ENCODE measurements around the gene NFIX.

The NFIX gene

DNA sequence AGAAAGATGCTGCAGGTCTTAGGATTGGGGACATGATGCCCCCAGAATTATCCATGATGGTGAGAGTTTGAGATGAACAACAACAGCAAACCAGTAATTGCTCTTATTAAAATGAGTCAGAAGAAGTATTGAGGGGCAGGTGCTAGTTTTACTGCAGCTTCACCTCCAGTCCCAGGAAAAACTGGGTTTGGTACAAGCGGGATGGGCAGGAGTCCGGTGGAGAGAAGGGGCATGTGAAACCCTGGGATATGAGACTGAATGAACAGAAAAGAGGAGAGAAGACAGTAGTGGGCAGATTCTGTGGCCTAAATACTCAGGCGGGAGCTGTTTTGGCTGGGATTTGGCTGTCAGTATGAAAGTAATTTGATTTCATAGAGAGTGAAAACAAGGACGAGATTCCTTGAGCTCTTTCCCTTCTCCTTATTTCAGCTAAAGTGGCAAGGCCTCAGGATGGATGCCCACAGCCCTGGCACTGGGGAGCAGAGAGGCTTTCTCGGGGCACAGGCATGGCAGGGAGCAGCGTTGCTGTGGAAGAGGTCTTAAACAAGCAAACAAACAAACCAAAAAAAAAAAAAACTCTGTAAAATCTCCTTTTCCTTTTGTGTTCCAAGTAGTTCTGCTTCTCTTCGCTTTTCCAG lies 30.7 kb downstream of the NFIX start:
- Mint-ChIP-seq H3K9me3 (ENCODE audit: low read depth) (no peaks in the 10 kb centered on the region), H3K4me3 (peak overlapping the region; percentile 55), H3K36me3 (peaks cover 17% of the 10 kb centered on the region), H3K27ac (no peak overlapping the region), H3K4me1 (ENCODE audit: low read depth) (peaks cover 26% of the 10 kb centered on the region), H3K27me3 (peaks cover 10% of the 10 kb centered on the region)

DNA sequence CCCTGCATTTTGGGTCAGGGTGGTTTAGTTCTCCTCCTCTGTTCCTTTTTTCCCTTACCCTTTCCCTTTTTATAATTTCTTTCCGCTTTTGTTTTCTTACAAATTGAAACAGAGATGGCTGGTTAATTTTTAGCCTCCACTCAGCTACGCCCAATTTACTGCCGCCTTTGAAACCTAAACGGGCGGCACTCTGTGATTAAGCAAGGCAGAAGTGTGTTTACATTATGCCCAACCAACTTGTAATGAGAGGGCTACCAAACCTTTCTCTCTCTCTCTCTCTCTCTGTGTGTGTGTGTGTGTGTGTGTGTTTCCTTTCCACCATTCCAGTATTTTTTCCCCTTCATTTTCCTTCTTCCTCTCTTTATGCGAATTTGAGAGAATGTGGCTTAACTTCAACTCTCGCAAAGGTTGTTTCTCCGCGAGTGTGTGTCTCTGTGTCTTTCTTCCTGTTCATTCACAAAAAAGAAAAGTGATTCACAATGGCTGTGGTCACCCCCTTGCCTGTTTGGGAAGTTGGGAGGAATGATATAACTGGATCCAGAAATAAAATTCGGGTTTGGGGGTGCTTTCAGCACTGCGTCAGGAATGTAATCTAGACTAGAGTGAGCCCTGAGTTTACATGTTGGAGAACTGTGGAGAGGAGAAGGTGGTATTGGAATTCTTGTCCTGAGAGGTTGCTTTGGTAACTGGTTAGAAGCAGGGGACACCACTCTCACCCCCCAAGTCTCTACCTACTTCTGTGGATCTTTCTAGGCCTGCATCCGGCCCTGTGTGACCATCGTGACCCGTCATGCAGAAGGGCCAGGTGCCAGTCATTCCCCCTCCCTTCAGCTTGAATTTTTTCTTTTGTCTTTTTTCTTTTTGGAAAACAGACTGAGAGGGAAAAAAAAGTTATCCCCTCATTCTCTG lies 31.4 kb downstream of the NFIX start:
- H3K27me3 Mint-ChIP-seq, result peaks cover 10% of the 10 kb centered on the region
- no peak overlapping the region for H3K27ac Mint-ChIP-seq
- peaks cover 26% of the 10 kb centered on the region for H3K4me1 Mint-ChIP-seq (ENCODE audit: low read depth)
- H3K36me3 Mint-ChIP-seq, result peaks cover 17% of the 10 kb centered on the region
- no peak overlapping the region for H3K4me3 Mint-ChIP-seq
- no peaks in the 10 kb centered on the region for H3K9me3 Mint-ChIP-seq (ENCODE audit: low read depth)

DNA sequence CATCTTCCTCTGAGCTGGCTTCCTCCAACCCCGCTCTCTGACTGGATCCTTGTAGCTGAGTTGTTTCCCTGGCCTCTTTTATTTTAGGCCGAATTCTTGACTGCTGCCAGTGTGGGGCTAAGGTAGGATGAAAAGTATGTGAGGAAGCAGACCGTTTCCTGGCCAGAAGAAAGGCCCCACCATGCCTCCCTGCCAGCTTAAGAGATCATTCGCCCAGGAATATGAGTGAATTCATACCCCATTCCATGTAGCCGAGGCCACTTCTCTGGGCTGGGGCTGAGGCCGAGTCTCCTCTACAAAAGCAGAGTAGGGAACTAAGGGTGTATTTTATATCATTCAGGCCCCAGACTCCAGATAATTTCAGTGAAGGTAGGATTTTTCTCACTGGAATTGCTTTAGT lies 32.3 kb downstream of the NFIX start:
- H3K36me3 Mint-ChIP-seq, result peaks cover 17% of the 10 kb centered on the region
- no peak overlapping the region for H3K4me3 Mint-ChIP-seq
- peaks cover 18% of the 10 kb centered on the region for H3K4me1 Mint-ChIP-seq (ENCODE audit: low read depth)
- H3K27me3 Mint-ChIP-seq, result peaks cover 10% of the 10 kb centered on the region
- H3K27ac Mint-ChIP-seq, result no peak overlapping the region
- no peaks in the 10 kb centered on the region for H3K9me3 Mint-ChIP-seq (ENCODE audit: low read depth)

DNA sequence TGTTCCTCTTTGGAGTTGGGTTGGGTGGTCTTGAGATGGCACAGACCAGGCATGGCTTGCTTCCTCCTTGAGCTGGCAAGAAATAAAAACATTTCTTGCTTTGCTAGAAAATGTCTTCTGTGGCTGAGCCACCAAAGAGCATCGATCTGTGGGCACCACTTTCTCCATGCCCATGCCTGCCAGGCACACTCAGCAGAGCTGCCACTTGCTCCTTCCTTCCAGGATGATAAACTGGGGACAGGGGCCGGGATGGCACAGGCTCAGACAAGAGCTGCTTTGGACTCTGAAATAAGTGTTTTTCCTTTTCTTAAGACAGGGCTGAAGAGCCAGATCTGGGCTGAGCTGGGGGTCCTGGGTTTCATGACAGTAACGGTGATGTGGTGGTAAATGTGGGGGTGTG lies 32.8 kb downstream of the NFIX start:
- no peak overlapping the region for H3K27ac Mint-ChIP-seq
- peaks cover 17% of the 10 kb centered on the region for H3K36me3 Mint-ChIP-seq
- peaks cover 15% of the 10 kb centered on the region for H3K4me1 Mint-ChIP-seq (ENCODE audit: low read depth)
- no peaks in the 10 kb centered on the region for H3K9me3 Mint-ChIP-seq (ENCODE audit: low read depth)
- peaks cover 10% of the 10 kb centered on the region for H3K27me3 Mint-ChIP-seq
- no peak overlapping the region for H3K4me3 Mint-ChIP-seq

DNA sequence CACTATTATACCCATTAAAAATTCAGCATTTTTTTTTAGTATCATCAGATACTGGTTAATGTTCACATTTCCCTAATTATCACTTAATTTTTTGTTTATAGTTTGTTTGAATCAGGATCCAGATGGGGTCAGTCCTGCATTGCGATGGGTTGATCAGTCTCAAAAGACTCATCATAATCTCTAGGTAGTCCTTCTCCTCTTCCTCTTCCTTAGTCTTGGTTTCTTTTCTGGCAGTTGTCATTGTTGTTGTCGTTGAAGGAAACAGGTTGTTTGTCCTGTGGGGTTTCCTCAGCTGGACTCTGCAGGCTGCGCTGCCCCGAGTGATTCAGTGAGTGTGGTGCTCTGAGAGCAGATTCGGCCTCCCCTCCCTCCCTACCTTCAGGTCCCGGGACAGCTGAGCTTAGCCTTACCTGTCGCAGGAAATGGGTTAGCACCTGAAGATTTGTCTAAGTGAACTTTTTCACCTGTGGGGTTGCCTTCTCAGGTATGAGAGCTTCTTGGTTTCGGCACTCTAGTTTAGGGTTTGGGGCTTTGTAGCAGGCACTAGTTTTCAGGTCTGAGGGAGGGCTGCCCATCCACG lies 34.1 kb downstream of the NFIX start:
- H3K4me3 Mint-ChIP-seq, result no peak overlapping the region
- peaks cover 7% of the 10 kb centered on the region for H3K4me1 Mint-ChIP-seq (ENCODE audit: low read depth)
- no peak overlapping the region for H3K27ac Mint-ChIP-seq
- H3K36me3 Mint-ChIP-seq, result peaks cover 16% of the 10 kb centered on the region
- H3K9me3 Mint-ChIP-seq (ENCODE audit: low read depth), result no peaks in the 10 kb centered on the region
- H3K27me3 Mint-ChIP-seq, result peaks cover 6% of the 10 kb centered on the region

DNA sequence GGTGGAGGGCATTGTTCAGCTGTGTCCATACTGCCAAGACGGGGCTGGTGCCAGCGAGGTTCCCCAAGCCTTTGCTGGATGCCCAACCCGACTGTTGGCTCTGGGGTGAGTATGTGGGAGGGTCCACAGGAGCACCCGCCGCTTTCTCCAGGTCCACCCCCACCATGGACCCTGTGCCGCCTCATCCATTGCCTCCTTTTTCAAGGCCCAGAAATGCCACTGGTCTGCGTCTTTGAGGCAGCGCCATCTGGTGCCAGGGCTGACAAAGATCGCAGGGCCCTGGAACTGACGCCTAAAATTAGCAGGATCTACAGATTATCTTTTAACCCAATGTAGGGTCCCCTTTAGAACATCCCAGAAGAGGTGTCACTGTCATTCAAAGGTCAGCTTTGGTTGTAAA lies 34.6 kb downstream of the NFIX start:
- Mint-ChIP-seq H3K4me1 (ENCODE audit: low read depth) (peaks cover 3% of the 10 kb centered on the region), H3K36me3 (peaks cover 13% of the 10 kb centered on the region), H3K9me3 (ENCODE audit: low read depth) (no peaks in the 10 kb centered on the region), H3K4me3 (no peak overlapping the region), H3K27ac (no peak overlapping the region), H3K27me3 (peaks cover 3% of the 10 kb centered on the region)

DNA sequence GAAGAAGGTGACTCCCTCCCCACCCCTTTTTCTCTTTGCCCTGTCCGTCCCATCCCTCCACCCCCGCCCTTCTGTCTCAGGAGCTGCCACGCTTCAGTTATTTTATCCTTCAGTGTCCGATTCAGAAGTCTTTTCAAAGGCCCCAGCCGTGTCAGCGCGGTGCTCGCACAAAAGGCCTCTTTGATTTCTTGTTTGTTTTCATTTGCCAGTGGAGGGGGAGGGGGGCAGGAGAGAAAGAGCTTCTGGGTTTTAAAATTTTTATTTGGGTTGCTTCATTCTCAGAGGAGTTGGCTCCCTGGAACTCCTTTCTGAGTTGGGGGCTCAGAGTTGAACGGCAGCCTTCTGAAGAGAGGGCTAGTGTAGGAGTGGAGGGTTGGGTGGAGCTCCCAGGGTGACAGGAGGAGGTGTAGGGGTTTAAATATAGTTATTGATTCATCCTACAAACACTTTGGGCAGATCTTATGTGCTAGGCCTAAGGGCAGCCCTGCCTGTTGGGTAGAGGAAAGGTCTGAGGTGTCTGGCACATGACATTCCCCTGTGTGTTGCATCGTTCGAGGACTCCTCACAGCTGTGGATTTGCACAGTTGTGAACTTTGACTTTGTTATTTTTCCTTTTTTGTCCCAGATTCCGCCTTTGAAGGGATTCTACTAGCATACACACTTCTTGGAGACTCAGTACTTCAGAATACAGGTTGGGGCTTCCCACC lies 36.8 kb downstream of the NFIX start:
- H3K27me3 Mint-ChIP-seq, result no peaks in the 10 kb centered on the region
- H3K27ac Mint-ChIP-seq, result no peak overlapping the region
- peaks cover 2% of the 10 kb centered on the region for H3K36me3 Mint-ChIP-seq
- no peak overlapping the region for H3K4me3 Mint-ChIP-seq
- H3K9me3 Mint-ChIP-seq (ENCODE audit: low read depth), result no peaks in the 10 kb centered on the region
- H3K4me1 Mint-ChIP-seq (ENCODE audit: low read depth), result no peaks in the 10 kb centered on the region

DNA sequence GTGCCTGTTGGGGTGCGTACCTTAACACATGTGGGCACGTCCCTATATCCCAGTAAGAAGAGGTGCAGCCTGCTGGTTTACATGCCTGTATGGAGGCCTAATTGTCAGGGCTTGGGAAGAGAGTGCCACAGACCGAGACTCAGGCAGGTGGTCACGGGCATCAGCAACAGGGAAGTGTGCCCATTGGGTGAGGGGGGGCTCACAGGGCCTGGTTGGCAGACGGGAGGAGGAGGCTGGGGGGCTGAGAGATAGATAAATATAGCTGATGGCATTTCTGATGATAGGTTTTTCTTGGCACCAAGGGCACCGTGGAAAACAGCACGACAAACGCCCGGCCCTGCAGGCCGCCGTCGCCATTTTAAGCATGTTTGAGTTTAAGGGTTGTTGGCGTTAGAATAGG lies 37.6 kb downstream of the NFIX start:
- no peaks in the 10 kb centered on the region for H3K9me3 Mint-ChIP-seq (ENCODE audit: low read depth)
- peaks cover 2% of the 10 kb centered on the region for H3K36me3 Mint-ChIP-seq
- no peaks in the 10 kb centered on the region for H3K27me3 Mint-ChIP-seq
- H3K4me1 Mint-ChIP-seq (ENCODE audit: low read depth), result no peaks in the 10 kb centered on the region
- H3K27ac Mint-ChIP-seq, result no peak overlapping the region
- H3K4me3 Mint-ChIP-seq, result no peak overlapping the region

DNA sequence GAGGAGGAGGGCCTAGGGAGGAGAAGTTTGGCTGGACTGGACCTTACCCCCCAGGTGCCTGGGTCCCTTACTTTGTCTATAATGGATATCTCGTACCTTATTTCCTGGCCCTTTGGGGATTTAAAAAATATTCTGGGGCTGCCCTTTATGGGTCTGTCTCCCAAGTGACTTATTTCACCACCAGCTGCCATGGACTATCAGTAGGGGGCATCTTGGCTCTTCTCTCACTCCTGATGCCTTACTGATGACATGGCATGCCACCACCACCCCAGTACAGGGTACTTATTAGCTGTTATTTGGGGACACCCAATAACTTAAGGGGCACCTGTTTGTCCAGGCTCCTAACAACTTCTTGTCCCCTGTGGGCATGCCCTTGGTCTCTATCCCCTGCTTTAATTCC lies 38.0 kb downstream of the NFIX start:
- H3K4me1 Mint-ChIP-seq (ENCODE audit: low read depth), result no peaks in the 10 kb centered on the region
- H3K9me3 Mint-ChIP-seq (ENCODE audit: low read depth), result no peaks in the 10 kb centered on the region
- no peaks in the 10 kb centered on the region for H3K27me3 Mint-ChIP-seq
- no peak overlapping the region for H3K27ac Mint-ChIP-seq
- peaks cover 2% of the 10 kb centered on the region for H3K36me3 Mint-ChIP-seq
- H3K4me3 Mint-ChIP-seq, result no peak overlapping the region

DNA sequence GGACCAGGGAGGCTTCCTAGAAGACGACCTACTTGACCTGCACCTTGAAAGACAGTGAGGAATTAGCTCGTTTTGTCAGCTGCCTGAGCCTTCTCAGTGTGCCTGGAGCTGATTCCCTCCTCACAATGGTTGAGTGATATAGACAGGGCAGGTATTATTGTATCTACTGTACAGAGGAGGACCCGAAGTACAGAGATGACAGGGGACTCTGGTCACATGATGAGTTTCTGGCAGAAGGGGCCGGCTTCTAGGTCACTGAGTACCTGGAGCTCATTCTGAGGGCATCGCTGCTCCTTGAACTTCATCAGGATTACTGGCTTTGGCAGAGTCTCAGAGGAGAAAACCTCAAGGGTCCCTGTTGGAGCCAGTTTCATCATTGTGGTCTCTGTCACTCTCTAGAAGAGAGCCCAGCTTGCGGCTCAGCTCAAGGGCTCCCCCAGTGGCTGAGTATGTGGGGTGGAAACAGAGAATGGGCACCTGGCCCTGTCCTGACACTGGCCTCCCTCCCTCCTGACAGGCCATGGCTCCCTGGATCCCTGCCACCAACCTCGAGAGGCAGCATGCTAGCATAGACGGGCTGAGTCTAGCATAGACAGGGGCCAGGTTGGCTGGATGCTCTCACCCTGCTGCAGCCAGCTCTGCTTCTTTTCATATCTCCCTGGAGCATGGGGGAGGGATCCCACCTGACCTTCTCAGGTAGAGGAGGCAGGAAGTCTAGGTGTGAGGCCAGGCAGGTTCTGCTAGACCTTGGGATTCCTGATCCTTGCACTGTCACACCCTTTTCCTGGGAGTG lies 38.7 kb downstream of the NFIX start:
- H3K36me3 Mint-ChIP-seq, result peaks cover 2% of the 10 kb centered on the region

DNA sequence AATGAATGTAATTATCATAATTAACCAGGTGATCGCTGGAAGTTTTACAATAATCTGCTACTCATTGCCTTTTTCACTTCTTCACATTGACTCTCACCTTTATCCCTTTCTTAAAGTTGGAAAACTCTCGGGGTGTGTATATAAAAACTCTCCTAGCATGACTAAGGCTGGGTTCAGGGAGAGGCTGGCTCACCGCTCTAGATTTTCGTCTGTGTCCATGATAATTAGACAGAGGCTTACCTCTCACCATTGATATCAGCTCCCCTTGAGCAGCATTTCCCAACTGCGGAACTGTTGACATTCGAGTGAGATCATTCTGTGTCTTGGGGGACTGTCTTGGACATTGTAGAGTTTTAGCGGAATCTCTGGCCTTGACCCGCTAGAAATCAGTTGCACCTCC lies 39.4 kb downstream of the NFIX start:
- H3K27ac Mint-ChIP-seq, result no peak overlapping the region
- H3K36me3 Mint-ChIP-seq, result peaks cover 2% of the 10 kb centered on the region
- H3K4me3 Mint-ChIP-seq, result no peak overlapping the region
- no peaks in the 10 kb centered on the region for H3K4me1 Mint-ChIP-seq (ENCODE audit: low read depth)
- no peaks in the 10 kb centered on the region for H3K27me3 Mint-ChIP-seq
- H3K9me3 Mint-ChIP-seq (ENCODE audit: low read depth), result no peaks in the 10 kb centered on the region

More for the DNA sequence above, 38.7 kb downstream of the NFIX start:
- Mint-ChIP-seq H3K4me3 (no peak overlapping the region), H3K27ac (no peak overlapping the region), H3K4me1 (ENCODE audit: low read depth) (no peaks in the 10 kb centered on the region), H3K9me3 (ENCODE audit: low read depth) (no peaks in the 10 kb centered on the region), H3K27me3 (no peaks in the 10 kb centered on the region)

DNA sequence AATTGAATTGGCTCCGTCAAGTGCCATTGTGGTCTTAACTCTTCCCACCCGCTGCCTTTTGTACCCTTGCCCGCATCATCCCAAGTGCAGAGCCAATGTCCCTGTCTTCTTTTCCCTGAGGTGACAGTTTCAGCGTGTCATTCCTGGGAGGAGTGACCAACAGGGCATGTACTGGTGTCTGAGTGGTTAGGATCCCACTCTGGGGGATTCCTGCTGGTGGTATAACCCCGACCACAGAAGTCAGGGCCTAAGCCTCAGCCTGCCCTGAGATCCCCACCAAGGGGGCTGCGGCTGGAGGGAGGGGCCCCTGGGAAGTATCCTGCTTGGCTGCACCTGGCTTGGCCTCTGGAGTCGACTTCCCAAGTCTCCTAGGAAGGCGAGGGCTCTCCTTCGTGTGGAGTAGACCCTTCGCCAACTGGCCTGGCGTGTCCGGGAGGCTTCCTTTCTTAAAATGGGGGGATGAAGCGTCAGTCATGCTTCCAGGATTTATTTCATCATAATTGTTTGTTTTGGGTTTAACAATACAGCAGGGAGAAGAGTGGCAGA lies 40.6 kb downstream of the NFIX start:
- H3K27me3 Mint-ChIP-seq, result no peaks in the 10 kb centered on the region

DNA sequence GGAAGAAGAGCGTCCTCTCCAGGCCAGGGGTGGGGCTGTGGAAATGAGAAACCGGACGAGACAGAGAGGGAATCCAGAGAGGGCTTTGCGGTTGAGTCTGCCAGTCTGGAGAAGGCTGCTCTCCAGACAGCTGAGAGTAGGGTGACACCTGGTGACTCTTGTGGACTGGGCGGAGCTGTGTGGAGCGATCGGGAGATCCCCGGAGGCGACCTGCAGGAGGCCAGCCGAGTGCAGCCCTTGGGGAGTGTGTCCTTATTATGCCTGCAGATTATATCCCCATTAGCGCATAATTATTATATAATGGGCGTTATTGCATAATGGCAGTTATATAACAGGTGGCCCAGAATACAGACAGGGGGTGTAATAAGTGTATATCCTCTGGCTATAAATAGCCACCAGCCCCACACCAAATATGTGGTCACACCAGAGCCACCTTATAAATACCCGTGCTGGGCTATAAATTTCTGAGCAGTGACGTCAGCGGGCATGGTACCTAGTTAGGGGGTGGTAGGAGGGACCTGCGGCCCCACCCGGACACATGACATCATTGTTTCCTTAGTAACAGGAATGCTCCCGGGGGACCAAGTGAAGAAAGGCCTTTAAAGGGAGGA lies 41.2 kb downstream of the NFIX start:
- no peaks in the 10 kb centered on the region for H3K27me3 Mint-ChIP-seq
- no peak overlapping the region for H3K4me3 Mint-ChIP-seq
- no peak overlapping the region for H3K27ac Mint-ChIP-seq
- no peaks in the 10 kb centered on the region for H3K4me1 Mint-ChIP-seq (ENCODE audit: low read depth)
- H3K36me3 Mint-ChIP-seq, result peaks cover 2% of the 10 kb centered on the region
- no peaks in the 10 kb centered on the region for H3K9me3 Mint-ChIP-seq (ENCODE audit: low read depth)

More for the DNA sequence above, 40.6 kb downstream of the NFIX start:
- Mint-ChIP-seq H3K36me3 (peaks cover 2% of the 10 kb centered on the region), H3K9me3 (ENCODE audit: low read depth) (no peaks in the 10 kb centered on the region), H3K4me1 (ENCODE audit: low read depth) (no peaks in the 10 kb centered on the region), H3K27ac (no peak overlapping the region), H3K4me3 (no peak overlapping the region)

DNA sequence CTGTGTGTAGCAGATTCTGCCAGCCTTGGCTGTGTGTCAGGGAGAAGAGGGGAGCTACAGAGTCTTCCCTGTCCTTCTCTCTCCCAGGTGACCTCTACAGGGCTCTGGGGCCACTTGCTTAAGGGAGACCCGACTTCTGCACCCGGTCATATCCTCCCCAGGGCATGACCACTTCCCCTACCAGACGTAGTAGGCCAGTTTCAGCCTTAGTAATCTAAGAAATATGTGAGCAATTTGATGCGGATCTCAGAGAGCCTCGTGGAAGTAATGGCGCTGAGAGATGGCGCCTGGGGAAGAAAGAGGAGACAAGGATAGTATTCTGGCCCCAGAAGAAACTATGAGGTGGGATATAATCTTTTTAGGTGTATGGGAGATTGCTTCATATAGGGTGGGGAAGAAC lies 41.9 kb downstream of the NFIX start:
- Mint-ChIP-seq H3K4me1 (ENCODE audit: low read depth) (no peaks in the 10 kb centered on the region), H3K27me3 (no peaks in the 10 kb centered on the region), H3K27ac (no peak overlapping the region), H3K4me3 (no peak overlapping the region), H3K36me3 (peaks cover 2% of the 10 kb centered on the region), H3K9me3 (ENCODE audit: low read depth) (no peaks in the 10 kb centered on the region)
